ENCODE data around the gene IRX3.

Gene IRX3

GRCh38 chr16:54290833-54291655 lies 4.5 kb upstream of the IRX3 start:
- DNase-seq = no peak

GRCh38 chr16:54289945-54290832 lies 3.6 kb upstream of the IRX3 start:
- peak; percentile 77 for DNase-seq

DNA sequence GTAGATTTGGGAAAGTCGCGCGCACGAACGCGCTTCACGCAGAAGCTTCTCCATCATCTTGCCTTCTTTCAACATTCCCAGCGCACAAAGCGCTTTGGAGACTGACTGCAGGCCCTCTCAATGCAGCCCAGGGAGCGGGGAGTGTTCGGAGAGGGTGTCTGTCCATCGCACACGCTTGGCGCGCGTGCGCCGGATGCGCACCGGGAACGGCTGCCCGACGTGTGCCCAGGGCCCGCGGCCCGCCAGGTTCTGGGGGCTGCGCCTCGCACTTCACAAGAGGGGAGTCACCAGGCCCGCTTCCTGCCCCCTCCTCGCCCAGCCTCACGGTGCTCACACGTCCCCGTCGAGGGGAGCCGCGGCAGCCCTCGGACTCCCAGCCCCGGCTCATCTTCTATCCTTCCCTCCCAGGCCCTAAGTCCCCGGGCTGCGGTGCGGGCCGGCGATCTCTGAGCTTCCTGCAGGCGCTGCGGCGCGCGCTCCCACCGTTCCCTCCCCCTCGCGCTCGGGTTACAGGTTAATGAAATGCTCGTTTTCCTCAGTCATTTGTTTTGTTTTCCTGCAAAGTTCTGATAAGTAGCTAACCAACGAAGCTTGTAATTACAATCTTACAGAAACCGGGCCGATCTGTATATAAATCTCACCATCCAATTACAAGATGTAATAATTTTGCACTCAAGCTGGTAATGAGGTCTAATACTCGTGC lies 2.8 kb upstream of the IRX3 start:
- DNase-seq = peak; percentile 74

GRCh38 chr16:54288835-54289241 lies 2.3 kb upstream of the IRX3 start:
- DNase-seq = no peak

DNA sequence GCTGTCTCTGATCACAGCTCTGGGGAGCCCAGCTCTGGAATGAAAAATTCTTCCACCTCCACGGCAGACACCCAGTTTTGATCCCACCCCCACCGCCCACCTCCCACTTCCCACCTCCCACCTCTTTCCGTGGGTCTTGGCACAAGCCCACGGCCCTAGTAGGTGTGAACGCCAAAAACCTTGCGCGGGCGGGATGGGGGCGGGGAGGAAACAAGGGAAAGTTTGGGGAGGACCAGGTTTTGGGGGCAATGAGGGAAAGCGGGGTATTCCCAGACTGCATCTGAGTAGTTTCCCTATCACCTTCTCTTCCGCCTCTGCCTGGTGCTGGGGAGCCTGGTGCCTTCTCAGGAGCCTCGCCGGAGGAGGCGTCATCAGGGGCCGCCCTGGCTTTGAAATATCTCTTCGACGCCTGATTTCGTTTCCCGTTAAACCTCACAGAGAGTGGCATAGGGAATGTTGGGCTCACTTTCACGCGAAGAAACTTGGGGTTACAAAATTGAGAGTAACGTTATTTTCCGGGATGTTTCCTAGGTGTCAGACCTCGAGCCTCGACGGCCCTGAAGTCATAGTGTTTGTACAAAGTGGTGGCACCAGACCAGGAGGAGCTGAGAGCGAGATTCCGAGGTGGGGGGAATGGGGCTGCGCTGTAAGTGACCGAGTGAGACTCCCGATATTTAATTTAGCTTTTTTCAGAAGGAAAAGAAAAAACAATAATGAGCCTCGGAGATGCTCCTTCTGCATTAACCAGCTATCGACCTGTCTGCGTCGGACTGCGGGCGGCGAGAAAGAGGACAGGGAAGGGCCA lies 1.6 kb upstream of the IRX3 start:
- DNase-seq = no peak

DNA sequence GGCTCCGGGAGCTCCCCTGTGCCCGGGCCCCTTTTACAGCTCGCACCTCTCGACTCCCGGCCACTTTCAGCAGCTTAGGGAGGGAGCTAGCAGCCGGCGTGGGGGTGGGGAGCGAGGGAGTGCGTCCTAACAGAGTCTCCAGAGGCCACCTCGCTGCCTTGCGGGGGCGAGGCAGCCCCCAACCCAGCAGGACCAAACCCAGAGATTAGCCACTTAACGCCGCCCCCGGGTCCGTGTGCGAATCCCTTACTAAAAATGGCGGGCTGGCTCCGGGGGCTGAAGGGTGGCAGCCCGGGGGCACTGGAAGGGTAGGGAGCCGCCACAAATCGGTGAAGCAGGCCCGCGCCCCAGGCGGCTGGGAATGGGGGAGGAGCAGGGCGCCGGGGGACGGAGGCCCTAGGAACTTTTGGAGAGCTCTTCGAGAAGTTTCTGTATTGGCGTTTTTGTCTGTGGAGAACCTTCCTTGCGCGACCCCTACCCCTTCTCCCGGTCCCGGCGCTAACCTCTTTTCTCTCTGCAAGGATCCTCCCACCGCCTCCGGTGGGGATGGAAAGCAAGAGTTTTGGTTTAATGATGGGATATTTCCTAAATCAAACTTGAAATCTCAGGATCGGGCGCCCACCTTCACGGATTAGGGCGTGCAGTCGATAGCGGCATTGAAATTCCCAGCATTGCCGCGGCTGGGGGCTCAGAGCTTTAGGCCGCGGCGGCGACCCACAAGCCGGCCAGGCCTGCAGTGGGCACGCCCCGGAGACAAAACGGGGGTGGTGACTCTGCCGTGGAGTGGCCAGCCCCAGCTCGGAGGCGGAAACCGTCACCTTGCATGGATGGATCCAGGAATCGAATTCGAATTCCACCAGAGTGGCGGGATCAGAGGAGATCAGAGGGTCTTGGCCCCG lies 793 bp upstream of the IRX3 start:
- no peak for DNase-seq

DNA sequence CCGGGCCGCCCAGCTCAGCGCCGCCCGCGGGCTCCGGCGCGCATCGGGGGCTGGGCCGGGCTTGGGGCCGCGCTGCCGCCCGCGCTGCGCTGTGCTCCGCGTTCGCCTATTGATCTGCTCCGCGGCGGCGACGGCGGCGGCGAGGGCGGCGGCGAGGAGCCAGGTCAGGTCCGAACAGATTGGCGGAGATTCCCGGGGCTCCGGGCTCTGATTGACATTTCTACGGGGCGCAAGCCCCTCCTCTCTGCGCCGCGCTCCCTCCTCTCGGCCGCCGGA lies 559 bp downstream of the IRX3 start:
- peak; percentile 88 for DNase-seq

GRCh38 chr16:54285414-54286089 lies 1.0 kb downstream of the IRX3 start:
- peak; percentile 49 for DNase-seq

DNA sequence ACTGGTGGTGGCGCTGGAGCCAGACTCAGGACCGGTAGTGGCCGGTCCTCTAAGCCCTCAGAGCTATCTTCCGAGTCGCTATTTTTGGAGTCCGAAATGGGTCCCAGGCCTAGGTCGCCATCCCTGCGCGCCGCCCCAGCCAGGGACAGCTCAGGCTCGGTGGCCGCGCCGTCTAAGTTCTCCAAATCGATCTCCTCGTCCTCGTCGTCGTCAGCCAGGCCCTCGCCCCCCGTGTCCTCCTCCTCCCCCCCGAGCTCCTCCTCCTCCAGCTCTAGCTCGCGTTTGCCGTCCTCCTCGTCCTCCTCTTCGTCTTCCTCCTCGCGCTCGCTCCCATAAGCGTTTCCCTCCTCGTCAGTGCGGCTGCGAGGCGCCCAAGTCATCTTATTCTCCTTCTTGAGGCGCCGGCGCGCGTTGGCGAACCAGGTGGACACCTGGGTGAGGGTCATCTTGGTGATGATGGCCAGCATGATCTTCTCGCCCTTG lies 1.6 kb downstream of the IRX3 start:
- DNase-seq = peak; percentile 25

GRCh38 chr16:54284319-54284930 lies 2.2 kb downstream of the IRX3 start:
- DNase-seq = peak; percentile 26

DNA sequence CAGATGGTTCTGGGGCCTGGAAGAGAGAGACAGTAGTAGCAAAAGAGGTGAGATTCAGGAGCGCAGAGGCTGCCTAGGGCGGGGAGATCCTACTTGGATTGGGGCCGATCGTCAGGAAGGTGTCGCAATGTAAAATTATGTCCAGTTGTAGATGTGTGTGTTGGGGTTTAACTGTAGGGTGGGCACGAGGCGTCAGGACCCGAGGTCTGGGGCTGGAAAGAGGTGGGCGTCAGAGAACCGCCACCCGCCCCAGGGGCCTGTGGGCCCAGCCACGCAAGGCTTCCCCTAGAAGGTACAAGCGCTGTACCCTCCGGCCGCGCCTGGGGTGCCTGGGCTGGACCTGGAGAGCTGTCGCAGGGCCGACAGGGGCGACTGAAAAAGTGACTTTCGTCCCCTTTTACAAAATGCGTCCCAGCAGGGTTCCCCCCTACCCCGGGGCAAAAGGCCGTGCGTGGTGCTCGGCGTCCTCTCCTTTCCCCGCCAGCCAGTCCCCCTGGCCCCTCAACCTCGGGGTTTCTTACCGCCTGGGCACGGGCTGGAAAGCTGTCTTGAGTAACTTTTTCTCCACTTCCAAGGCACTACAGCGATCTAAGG lies 2.8 kb downstream of the IRX3 start:
- no peak for DNase-seq

DNA sequence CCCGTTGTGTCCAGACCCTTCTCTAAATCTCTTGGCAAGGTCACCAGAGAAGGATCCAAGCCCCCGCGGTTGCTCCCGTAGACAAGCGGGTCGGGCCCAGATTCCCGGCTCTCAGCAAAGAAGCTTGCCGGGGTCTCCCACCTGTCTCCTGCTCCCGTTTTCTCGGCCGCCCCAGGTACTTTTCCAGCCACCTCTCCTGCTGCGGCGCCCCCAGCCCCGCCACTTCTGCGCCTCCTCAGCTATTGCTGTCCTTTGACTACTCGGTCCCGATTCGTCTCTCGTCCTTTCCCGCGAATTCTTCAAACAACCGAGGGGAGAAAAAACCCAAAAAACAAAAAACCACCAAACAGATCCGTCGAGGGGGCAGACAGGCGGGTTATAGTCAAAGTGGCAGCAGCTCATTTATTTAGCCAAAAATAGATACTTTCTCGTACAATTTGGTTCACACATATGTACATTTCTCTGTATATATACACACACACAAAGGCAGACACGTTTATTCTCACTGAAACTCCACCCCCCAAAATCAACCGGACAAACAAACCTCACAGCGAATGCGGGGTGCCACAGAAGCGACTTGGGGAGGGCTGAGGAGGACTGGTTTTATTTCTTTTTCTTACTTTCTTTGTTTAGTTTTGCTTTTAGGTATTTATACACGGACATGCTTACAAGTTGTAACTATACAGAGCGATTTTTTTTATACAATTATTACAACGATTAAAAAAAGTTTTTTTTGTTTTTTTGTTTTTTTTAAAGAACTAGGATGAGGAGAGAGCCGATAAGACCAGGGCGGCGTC lies 3.5 kb downstream of the IRX3 start:
- DNase-seq = no peak

DNA sequence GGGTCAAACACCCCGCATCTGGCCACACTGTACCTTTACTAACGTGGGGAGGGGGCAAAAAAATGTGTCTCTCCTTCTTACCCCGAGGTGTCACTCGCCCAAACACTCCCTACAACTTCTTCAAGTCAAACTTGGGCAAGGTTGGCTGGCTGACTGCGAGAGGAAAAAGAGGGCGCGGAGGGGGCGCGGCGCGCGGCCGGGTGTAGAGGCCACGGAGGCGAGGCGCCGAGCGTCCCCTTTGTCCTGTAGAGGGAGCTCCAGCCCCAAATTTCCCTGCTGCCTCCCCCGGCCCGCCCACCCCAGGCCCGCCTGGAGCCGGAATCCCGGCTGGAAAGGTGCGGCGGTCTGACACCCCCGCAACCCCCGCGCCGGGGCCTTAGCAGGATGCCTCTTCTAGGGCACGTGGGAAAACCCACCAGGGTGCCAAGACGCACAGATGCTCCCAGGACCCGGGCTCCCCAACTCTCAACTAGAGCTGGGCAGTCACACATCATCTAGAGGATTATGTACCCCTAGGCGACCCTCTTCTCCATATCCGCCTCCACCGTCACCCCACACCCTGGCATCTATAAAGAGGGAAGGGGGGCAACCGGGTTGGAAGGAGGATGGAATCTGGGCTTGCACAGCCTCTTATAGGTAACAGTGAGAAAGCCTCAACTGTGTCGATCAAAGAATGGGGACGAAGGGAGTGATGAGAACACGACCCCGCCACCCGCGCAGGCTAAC lies 4.2 kb downstream of the IRX3 start:
- DNase-seq = no peak

- DNase-seq = no peak
Observed at GRCh38 chr16:54281535-54282201, 4.9 kb downstream of the IRX3 start.

GRCh38 chr16:54280751-54281150 lies 5.8 kb downstream of the IRX3 start:
- no peak for DNase-seq

DNA sequence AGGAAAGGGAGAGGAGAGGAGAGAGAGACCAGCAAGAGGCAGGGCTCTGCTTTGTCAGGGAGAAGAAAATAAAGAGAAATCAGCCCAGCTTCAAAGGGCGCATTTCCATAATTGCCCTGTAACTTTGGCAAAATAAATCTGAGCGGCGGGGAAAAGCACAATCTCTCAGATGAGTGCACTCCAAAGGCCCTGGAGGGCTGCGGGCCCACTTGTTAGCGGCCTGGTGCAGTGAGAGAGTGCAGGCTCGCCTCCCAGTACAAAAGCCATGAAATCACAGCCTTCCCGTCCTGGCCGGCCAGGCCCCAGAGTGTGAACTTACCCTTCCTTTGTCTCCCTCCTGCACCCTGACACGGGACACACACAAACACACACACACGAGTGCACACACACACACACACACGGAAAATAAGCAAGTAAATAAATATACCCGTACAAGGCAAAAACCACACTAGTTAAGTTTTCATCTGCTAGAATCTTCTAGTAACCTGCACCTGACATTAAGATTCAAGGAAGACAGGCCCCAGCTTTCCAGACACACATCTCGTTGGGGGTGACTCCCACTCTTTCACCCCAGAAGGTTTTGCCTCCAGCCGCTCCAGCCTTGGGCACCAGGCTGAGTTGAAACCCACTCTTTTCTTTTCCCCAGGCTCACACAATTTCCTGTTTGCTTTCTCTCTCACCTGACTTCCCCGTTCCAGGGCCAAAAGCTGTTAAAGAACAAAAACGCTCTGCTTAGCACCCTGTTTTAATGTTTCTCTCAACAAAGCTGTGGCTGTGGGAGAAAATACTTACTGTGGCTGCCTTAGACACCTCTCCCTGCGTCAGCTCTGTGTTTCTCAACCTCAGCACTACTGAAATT lies 8.5 kb downstream of the IRX3 start:
- DNase-seq = no peak

GRCh38 chr16:54275956-54276355 lies 10.6 kb downstream of the IRX3 start:
- DNase-seq = no peak
